Right ventricle myocardium inferior (tissue), 1 donor: Measurements from ENCODE around the gene TAOK1. TPM values are rescaled to one million over a fixed set of nuclear protein-coding genes. Genes with fewer than 3 reads are reported as not detected.
"Not testable (repeated sequence)": the region's sequence is repeated elsewhere in the genome, so short reads cannot be mapped to it uniquely, and the experiment has no call there.

Experiments
- ATAC-seq: fragments of 200-7000 bp; cut with Tn5 transposase; one replicate; pipeline ENCODE4 v1.9.1; 2020; ENCODE audit warnings: mild to moderate bottlenecking, moderate library complexity
- DNase-seq: peaks from one replicate; pipeline ENCODE4 v3.0.0; 2021; ENCODE audit errors: missing footprints
- intact Hi-C: fragments of 100-400 bp; cut with DNase I; formaldehyde crosslinking; loops from one replicate; pipeline ENCODE4 v1.11.0; 2022
- total RNA-seq: library from RNA; stranded (reverse); fragmentation: NEBNext Ultra II Directional; extraction: Animal tissue kit (Norgen Biotek cat#: 25700); gene quantifications from one replicate; pipeline ENCODE4 v1.2.1, GENCODE V29; 2021
- donor health status: DM: no; HTN: yes; CAD: no; lungs with severe emphysema.

TAOK1 gene
- total RNA-seq, 1 donor from 2014 or later: 45.1 TPM

DNA sequence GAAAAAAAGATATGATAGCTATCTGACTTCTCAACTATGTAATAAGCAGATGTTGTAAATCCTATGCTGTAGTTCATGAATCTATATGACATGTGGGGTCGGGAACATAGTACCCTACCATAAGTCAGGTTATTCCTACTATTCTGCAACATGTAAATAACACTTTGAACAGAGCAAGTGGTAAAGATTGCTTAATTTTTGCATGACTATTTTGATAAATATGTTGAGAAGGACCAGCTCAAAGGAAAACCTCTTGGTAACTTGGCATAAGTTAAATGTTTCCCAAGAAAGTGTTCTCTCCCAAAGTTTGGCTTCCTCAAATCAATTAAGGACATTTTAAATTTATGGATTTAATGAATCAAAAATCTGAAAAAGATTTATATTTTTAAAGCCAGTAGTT, 114.5 kb downstream of the TAOK1 start:
- intact Hi-C loops: no loop called here
- DNase-seq: no peak
- no peak for ATAC-seq

DNA sequence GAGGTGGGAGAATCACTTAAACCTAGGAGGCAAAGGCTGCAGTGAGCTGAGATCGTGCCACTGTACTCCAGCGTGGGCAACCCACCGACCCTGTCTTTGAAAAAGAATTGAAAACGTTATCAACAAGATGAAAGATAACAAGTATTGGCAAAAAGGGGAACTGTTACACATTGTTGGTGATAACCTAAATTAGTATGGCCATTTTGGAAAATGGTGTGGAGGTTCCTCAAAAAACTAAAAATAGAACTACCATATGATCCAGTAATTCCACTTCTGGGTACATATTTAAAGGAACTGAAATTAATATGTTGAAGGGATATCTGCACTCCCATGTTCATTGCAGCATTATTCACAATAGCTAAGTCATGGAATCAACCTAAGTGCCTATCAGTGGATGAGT, 115.7 kb downstream of the TAOK1 start:
- DNase-seq: no peak
- intact Hi-C loops: no loop called here
- no peak for ATAC-seq

DNA sequence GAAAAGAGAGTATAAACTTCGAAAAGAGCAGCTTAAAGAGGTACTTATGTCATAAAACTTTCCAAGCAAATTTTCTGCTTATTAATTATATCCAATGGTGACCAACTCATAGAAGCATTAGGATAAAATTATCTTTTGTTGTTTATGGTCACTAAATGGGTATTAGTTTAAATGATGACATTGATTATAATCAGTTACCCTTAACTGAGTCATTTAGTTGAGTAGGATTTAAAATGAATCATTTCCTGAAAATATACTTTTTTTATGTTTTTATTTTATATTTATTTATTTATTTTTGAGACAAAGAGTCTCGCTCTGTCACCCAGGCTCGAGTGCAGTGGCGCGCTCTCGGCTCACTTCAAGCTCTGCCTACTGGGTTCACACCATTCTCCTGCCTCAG, 120.8 kb downstream of the TAOK1 start:
- ATAC-seq (no peak), DNase-seq (no peak)
- intact Hi-C loops: no loop called here

DNA sequence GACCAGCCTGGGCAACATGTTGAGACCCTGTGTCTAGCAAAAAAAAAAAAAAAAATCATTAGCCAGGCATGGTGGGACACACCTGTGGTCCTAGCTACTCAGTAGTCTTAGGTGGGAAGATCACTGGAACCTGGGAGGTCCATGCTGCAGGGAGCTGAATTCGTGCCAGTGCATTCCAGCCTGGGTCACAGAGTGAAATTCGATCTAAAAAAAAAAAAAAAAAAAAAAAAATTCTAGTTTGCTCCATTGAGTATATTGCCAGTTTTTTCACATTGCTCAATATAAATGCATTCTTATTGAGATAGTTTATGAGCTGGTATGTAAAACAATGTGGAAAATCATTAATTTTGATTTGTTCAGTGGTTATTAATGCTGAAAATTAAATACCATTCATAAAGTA, 124.6 kb downstream of the TAOK1 start:
- intact Hi-C loops: no loop called here
- ATAC-seq (no peak), DNase-seq (no peak)

DNA sequence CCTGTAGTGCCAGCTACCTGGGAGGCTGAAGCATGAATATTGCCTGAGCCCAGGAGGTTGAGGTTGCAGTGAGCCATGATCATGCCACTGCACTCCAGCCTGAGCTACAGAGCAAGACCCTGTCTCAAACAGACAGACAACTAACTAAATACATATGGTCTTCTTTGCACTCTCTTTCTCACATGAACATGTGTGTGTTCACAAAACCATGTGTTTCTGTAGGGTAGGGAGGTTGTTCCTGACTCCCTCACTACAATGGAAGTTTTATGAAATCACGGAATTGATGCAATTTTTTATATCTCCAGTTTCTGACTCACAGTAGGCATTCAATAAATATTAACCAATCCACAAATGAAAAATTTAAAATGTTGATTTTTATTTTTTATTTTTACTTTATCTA, 128.2 kb downstream of the TAOK1 start:
- intact Hi-C loops: no loop called here
- no peak for ATAC-seq
- DNase-seq: no peak

DNA sequence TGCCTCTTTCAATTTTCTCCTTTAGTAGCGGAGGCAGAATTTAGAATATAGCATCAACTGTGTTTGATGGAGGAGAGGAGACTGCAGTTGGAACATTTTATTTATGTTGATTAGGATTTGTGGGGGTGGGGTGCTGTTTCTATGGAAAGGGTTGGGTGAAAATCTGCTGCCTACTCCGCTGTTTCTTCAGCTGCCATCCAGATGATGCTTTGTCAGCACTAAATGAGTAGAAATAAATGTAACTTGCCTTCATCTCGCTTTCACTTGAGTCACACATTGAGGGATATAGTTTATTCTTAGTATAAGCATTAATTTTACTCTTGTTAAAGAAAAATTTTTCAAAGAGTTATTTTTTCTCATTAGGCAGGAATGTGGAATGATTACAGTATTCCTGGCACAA, 134.5 kb downstream of the TAOK1 start:
- ATAC-seq (no peak), DNase-seq (no peak)
- intact Hi-C loops: no loop called here

DNA sequence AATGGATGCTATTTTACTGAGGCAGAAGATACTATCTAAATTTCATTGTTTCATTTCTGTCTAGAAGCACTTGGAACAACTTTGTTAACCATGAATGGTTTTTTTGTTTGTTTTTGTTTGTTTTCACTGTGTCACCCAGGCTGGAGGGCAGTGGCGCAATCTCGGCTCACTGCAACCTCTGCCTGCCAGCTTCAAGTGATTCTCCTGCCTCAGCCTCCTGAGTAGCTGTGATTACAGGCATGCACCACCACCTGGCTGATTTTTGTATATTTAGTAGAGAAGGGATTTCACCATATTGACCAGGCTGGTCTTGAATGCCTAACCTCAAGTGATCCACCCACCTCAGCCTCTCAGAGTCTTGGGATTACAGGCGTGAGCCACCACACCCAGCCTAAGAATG, 136.2 kb downstream of the TAOK1 start:
- intact Hi-C loops: no loop called here
- DNase-seq (no peak), ATAC-seq (no peak)

DNA sequence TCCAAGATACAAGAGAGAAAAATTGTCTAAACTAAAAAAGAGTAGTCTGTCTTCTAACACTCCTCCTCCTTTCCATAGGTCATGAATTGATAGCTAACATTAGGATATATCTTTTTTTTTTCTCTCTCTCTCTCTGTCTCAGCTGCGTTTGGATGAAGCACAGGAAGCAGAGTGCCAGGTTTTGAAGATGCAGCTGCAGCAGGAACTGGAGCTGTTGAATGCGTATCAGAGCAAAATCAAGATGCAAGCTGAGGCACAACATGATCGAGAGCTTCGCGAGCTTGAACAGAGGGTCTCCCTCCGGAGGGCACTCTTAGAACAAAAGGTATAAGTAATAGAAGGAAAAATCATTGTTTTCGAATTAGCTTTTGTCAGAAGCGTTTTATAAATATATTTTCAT, 143.8 kb downstream of the TAOK1 start:
- DNase-seq (no peak), ATAC-seq (no peak)
- intact Hi-C loops: no loop called here

DNA sequence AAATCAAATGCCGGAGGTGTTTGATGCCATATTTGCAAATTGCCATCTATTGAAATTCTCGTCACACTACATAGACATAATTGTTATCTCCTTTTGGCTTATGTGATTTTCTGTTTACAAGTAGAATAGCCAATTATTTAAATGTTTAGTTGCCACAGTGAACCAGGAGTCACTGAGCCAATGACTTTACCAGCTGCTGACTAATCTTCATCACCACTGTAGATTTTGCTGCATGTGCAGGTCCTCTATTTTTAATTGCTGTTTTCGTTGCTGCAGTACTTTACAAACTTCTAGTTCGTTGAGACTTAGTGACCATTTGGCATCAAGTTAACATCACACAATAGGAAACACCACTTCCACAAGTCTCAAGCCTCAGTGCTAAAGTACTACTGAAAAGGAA, 153.9 kb downstream of the TAOK1 start:
- ATAC-seq: no peak
- DNase-seq: no peak

DNA sequence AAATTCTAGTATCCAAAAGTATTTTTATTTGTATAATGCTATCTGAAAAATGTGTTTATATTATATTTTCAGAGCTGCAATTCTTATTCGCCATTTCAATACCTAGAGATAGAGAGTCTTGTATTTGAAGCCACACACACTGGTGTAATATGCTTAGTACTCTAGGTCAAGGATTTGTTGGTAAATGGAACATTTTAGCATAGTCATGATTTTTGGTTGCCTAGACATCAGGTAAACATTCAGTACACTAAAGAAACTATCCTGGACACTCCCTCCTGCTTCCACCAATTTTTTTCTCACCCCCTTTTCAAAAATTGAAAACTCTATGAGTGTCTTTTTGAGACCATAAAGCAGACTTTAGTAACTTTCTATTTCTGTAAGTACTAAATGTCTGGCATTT, 155.9 kb downstream of the TAOK1 start:
- DNase-seq: no peak
- ATAC-seq: no peak
- intact Hi-C loops: no loop called here

More for the DNA sequence above, 153.9 kb downstream of the TAOK1 start:
- intact Hi-C loops: no loop called here

DNA sequence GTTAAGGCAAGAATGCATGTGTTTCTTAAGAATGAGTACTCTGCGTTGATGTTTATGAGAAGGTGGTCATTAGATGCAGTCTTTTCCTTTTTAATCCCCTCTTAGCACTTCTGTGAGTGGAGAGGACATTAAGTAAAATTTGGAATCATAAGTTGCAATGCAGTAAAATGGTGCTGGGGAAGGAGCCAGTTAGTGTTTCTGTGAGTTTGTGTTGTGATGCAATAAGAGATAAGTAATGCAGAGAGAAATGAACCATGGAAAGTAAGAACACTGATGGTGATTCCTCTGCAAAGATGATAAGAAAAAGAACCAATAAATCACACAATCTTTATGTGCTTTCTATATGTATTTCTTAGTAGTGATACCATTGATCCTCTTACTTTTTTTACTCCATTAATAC, 156.7 kb downstream of the TAOK1 start:
- DNase-seq (no peak), ATAC-seq (no peak)
- intact Hi-C loops: no loop called here

DNA sequence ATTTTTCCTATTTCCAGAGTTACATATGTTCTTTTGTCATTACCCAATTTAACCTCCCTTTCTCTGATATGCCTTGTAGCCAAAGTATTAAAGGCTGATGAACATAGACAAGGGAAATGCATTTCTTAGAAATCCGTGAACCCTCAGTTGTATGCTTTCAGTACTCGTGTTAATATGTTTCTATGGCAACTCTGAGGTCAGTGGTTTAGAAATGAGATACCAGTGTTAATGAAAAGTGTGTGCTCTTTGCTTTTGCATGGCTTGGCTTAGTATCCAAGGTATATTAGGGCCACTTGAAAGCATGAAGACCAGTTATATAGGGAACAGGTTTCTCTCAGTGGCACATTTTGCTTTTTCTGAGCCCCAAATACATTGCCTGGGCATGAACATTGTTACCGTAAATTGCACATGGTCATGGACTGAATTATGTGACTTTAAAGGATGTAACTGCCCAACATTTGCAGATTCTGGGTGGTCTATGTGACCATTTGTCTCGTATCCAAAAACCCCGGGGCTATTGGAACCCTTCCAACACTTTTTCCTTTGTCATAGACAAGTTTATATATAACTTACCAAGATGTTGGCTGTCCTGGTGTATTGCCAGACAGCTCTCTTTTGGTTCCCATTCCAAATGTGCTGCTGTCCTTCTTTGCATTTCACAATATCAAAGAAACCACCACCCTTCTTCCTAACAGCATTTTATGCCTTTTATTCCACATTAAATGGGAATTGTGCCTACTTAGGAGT, 159.2 kb downstream of the TAOK1 start:
- intact Hi-C loops: no loop called here
- DNase-seq: no peak
- no peak for ATAC-seq

DNA sequence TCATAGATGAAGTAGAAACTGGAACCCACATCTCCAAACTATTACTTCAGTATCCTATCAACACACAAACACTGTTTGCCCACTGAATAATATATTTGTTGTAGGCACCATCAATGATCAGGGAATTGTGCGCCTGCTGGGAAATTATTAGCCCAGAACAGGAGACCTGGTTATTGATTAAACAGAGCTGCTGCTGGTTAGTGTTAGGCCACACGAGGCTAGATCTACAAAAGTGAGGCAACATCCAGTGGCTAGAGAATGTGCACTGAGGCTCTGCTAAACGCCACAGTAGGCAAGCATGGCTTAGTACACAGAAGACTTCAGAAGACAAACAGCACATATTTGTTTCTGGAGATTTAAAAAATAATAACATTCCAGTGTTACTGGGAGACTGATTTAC, 165.7 kb downstream of the TAOK1 start:
- intact Hi-C loops: no loop called here
- ATAC-seq: no peak

DNA sequence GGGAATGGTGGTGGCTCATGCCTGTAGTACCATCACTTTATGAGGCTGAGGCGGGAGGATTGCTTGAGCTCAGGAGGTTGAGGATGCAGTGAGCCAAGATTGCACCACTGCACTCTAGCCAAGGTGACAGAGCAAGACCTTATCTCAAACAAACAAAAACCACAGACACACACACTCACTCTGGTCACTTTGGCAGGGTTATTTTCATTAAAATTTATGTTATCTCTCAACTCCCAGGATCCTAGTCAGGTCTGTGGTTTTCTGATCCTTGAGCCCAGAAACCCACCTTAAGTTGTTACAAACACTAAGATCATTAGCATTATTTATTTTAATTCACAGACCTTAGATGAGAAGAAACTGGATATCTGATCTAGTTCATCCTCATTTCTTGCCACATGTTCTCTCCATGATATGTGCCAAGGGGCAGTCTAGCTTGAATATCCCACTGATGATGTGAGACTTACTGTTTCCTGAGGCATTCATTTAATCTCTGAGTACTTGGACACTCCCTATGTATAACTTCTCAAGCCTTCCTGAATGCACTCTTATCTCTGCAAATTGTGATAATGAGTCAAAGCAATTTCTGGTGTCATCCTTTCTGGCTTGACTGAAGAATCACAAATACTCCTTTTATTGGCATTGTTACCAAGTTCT, 167.0 kb downstream of the TAOK1 start:
- ATAC-seq: no peak
- no peak for DNase-seq
- intact Hi-C loops: no loop called here

More for the DNA sequence above, 165.7 kb downstream of the TAOK1 start:
- DNase-seq: no peak

DNA sequence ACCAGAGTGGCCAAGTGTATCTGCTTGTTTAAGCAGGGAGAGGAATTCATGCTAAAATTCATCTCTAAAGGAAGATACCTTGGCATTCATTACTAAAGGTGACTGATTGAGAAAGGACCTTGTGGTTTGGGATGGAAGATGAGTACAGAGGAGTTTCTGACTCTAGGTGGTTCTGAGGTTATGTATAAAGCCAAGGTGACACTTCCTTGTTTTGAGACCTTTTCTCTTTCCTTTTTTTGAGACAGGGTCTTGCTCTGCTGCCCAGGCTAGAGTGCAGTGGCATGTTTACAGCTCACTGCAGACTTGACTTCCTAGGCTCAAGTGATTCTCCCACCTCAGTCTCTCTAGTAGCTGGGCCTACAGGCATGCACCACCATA, 167.6 kb downstream of the TAOK1 start:
- ATAC-seq (no peak), DNase-seq (no peak)
- intact Hi-C loops: no loop called here

DNA sequence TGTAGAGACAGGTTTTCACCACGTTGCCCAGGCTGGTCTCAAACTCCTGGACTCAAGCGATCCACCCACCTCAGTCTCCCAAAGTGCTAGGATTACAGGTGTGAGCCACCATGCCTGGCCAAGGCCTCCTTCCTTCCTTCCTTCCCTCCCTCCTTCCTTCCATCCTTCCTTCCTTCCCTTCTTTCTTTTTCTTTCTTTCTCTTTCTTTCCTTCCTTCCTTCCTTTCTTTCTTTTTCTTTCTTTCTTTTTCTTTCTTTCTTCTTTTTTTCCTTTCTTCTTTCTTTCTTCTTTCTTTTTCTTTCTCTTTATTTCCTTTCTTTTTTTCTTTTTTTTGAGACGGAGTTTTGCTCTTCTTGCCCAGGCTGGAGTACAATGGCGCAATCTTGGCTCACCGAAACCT, 168.0 kb downstream of the TAOK1 start:
- ATAC-seq, DNase-seq, intact Hi-C loops: not testable (repeated sequence)

DNA sequence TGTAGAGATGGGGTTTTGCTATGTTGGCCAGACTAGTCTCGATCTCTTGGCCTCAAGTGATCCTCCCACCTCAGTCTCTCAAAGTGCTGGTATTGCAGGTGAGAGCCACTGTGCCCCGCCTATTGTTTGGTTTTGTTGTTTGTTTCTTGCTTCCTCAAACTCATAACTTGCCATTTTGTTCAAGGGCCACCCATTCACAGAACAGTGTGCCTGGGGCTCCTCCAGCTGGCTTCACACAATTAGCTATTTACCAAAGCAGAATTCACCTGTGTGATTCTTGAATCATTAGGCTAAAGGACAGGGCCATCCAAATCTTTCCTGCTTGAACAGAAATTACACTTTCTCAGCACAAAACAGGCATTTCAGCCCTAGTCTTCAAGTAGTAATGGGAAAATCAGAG, 169.5 kb downstream of the TAOK1 start:
- no peak for DNase-seq
- ATAC-seq: no peak
- intact Hi-C loops: loop anchor here (10.0 kb wide), 1 partner anchor 265 kb away; the partner anchor contains the start of gene NUFIP2

DNA sequence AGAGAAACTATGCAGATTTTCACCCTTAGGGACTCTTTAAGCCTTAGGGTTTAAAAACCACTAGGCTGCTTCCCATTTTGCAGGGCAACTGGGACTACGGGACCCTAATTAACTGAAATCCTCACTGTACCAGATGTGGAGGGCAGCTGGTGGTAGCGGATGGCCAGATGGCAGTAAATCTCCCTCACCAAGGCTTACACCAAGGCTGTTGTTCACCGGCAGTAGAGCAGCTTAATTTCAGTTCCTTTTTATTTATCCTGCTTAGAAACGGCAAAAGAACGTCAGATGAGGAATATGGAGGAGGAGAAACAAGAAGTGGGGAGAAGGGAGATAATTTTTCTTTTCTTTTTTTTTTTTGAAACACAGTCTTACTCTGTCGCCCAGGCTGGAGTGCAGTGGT, 170.2 kb downstream of the TAOK1 start:
- ATAC-seq (peak; percentile 54), DNase-seq (no peak)
- intact Hi-C loops: loop anchor here (10.0 kb wide), 1 partner anchor 266 kb away; the partner anchor contains the start of gene NUFIP2

DNA sequence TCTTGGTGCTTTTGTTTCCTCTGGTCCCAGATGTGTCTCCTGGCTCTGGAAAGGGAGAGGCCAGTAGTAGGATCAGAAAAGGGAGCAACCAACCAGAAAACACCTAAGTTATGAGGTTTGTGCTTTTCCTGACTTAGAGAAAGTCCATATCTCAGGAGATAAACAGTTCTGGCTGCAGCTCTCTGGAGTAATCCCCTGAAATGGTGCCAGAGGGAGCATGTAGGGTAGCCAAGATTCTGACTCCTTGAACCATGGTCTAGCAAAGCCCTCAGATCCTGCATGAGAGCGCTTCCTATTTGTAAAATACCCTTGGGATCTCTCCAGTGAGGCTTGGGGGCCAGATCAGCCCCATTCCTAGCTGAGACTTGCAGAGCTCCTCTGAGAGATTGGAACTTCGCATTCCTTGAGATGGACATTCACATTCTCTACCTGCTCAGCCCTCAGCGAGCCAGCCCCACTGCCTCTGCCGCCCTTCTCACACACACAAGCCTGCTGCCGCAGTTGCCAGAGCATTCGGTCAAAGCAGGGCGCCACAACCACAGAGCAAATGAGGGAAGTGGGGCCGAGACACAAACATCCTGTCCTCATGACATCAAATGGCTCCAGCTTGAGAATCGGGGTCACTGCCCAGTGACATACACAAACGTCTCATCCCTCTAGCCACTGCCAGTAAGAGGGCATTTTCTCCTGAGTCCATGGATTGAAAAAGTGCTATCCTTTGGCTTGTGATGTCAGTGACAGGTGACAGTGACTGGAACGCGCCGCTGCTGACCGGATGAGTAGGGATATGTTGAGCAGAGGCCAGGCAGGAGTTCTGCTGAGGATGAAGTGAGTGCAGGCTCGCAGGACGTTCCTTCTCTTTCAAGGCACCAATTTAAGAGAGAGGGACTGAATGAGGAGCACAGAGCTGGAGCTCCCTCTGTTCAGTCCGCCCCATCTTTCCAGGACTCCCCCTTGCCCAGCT, 171.7 kb downstream of the TAOK1 start:
- DNase-seq (no peak), ATAC-seq (no peak)
- intact Hi-C loops: loop anchor here (10.0 kb wide), 1 partner anchor 267 kb away; the partner anchor contains the start of gene NUFIP2
